ENCODE results near the gene SKP2. TPM values are rescaled to one million over a fixed set of nuclear protein-coding genes. Genes with fewer than 3 reads are reported as not detected.

SKP2 gene
- total and polyA plus RNA-seq, 7 donors = 1.3 to 6.6 (median 3.8) TPM

GRCh38 chr5:36228505-36228904 lies 76.6 kb downstream of the SKP2 start:
- 98 to 99% (median 98%) methylated on average over 7 of the region's 7 CpGs for WGBS, 3 donors

GRCh38 chr5:36230151-36230790 lies 78.4 kb downstream of the SKP2 start:
- ATAC-seq (no peak), DNase-seq (no peak)
- intact Hi-C loops (cut with DNase I) = no loop called here
- H3K27me3 ChIP-seq (ENCODE audit: insufficient read depth in 3 of 3, low read length in 2 of 3) = no peaks in the 10 kb centered on the region
- H3K9me3 ChIP-seq = no peaks in the 10 kb centered on the region
- no peak for TF ChIP-seq CTCF (IDR thresholded peaks at IDR 0.05)
- peaks cover 11% of the 10 kb centered on the region for H3K4me1 ChIP-seq
- H3K4me3 ChIP-seq = no peak overlapping the region
- H3K27ac ChIP-seq = no peak overlapping the region
- 92 to 98% (median 93%) methylated on average over 1 of the region's 1 CpG for WGBS, 3 donors
- peaks cover 0 to 15% of the 10 kb centered on the region in 2 donors for H3K36me3 ChIP-seq (ENCODE audit: insufficient read depth in 1 of 2, low read depth in 1 of 2)

More at GRCh38 chr5:36228505-36228904, 76.6 kb downstream of the SKP2 start:
- H3K4me3 ChIP-seq = no peak overlapping the region
- no peak for TF ChIP-seq CTCF (IDR thresholded peaks at IDR 0.05)
- H3K36me3 ChIP-seq (ENCODE audit: insufficient read depth in 1 of 2, low read depth in 1 of 2) = peaks cover 2 to 33% of the 10 kb centered on the region in 2 donors
- no peaks in the 10 kb centered on the region for H3K9me3 ChIP-seq
- ATAC-seq = peak in 1 of 4 donors; percentile 26
- no peaks in the 10 kb centered on the region for H3K27me3 ChIP-seq (ENCODE audit: insufficient read depth in 3 of 3, low read length in 2 of 3)
- no peak overlapping the region for H3K27ac ChIP-seq
- intact Hi-C loops (cut with DNase I) = loop anchor here in 1 of 2 donors (10.0 kb wide), 1 partner anchor 54 kb away; no protein-coding TSS in a partner anchor
- DNase-seq = no peak
- peaks cover 11% of the 10 kb centered on the region for H3K4me1 ChIP-seq

GRCh38 chr5:36232533-36232932 lies 80.6 kb downstream of the SKP2 start:
- intact Hi-C loops (cut with DNase I) = no loop called here
- peaks cover 26% of the 10 kb centered on the region for H3K4me1 ChIP-seq
- no peaks in the 10 kb centered on the region for H3K36me3 ChIP-seq (ENCODE audit: insufficient read depth in 1 of 2, low read depth in 1 of 2)
- 86 to 94% (median 88%) methylated on average over 3 of the region's 3 CpGs for WGBS, 3 donors
- DNase-seq (no peak), ATAC-seq (no peak)
- TF ChIP-seq CTCF (IDR thresholded peaks at IDR 0.05) = no peak
- no peak overlapping the region for H3K4me3 ChIP-seq
- H3K27ac ChIP-seq = no peak overlapping the region
- H3K9me3 ChIP-seq = no peaks in the 10 kb centered on the region
- no peaks in the 10 kb centered on the region for H3K27me3 ChIP-seq (ENCODE audit: insufficient read depth in 3 of 3, low read length in 2 of 3)

Other genes starting within 250 kb of the SKP2 start
- gene CAPSL, start 213.5 kb upstream of the SKP2 start, total RNA-seq = not detected
- gene CAPSL, start 213.5 kb upstream of the SKP2 start, polyA plus RNA-seq = not detected
- 1 to 10 TPM in 1 of 4 donors, under 1 TPM in 3; 0.67 to 4.1 (median 0.91) TPM for gene UGT3A1, start 160.7 kb upstream of the SKP2 start, total RNA-seq
- under 1 TPM; 0.21 to 0.65 (median 0.56) TPM for gene UGT3A1, start 160.7 kb upstream of the SKP2 start, polyA plus RNA-seq
- gene UGT3A2, start 85.2 kb upstream of the SKP2 start, total RNA-seq = not detected
- not detected for gene UGT3A2, start 85.2 kb upstream of the SKP2 start, polyA plus RNA-seq
- gene LMBRD2, start 224 bp upstream of the SKP2 start, total RNA-seq = 10 to 100 TPM; 13.7 to 22.8 (median 18.9) TPM
- gene LMBRD2, start 224 bp upstream of the SKP2 start, polyA plus RNA-seq = 10 to 100 TPM in 1 of 3 donors, 1 to 10 TPM in 2; 3.0 to 17.4 (median 3.6) TPM
- gene NADK2, start 89.8 kb downstream of the SKP2 start, total RNA-seq = 10 to 100 TPM; 30.8 to 46.6 (median 35.2) TPM
- 10 to 100 TPM; 13.4 to 31.7 (median 18.4) TPM for gene NADK2, start 89.8 kb downstream of the SKP2 start, polyA plus RNA-seq
- gene RANBP3L, start 149.8 kb downstream of the SKP2 start, total RNA-seq = under 1 TPM in 3 of 4 donors, not detected in 1; 0.17 to 0.58 (median 0.17) TPM
- gene RANBP3L, start 149.8 kb downstream of the SKP2 start, polyA plus RNA-seq = under 1 TPM in 2 of 3 donors, not detected in 1; 0.04 to 0.34 TPM

Measured in psoas muscle (tissue), 8 donors.